B cell (primary cell): ENCODE results near the gene DTWD2. TPM values are rescaled to one million over a fixed set of nuclear protein-coding genes. Genes with fewer than 3 reads are reported as not detected.

Experiments
- ATAC-seq: fragments of 200-7000 bp; cut with Tn5 transposase; one replicate; pipeline ENCODE4 v1.10.0; 2021; ENCODE audit warnings: low read depth, mild to moderate bottlenecking, moderate number of reproducible peaks, moderate library complexity
- CTCF ChIA-PET: fragments of 350-600 bp; sonication (Branson Sonifier 250); formaldehyde crosslinking; loops from one replicate; lab custom pipeline; 2021; ENCODE audit warnings: antibody characterized with exemption, inconsistent platforms; lab: Charles Lee
- POLR2A ChIA-PET: fragments of 350-600 bp; sonication (Branson Sonifier 250); formaldehyde crosslinking; loops from one replicate; lab custom pipeline; 2021; ENCODE audit warnings: antibody characterized with exemption; lab: Charles Lee
- DNase-seq: peaks from one replicate; pipeline ENCODE4 v3.0.0; 2013
- H2AFZ ChIP-seq: 2 replicates; pipeline ENCODE4 v1.6.1; 2012; ENCODE audit warnings: mild to moderate bottlenecking, low read depth, low read length; ENCODE audit not compliant: insufficient read depth, poor library complexity, severe bottlenecking
- H3K27ac ChIP-seq, 2 donors: 1 replicate in 1 of 2; 2 replicates in 1 of 2; pipeline ENCODE4 v1.5.1; 2012 to 2013; ENCODE audit warnings: low read length in 2 of 2, mild to moderate bottlenecking in 2 of 2, moderate library complexity in 1 of 2
- H3K27me3 ChIP-seq, 4 experiments: fragments of 200-600 bp in 1 of 4; sonication (generic) in 1 of 4; replicated peaks in 1 of 4; 1 replicate in 2 of 4; 2 replicates in 2 of 4; pipeline versions ENCODE4 v1.6.1 to v1.7.0; 2013 to 2016; ENCODE audit warnings: low read length in 3 of 4, mild to moderate bottlenecking in 2 of 4, mixed read lengths in 1 of 4, moderate library complexity in 1 of 4; ENCODE audit not compliant: insufficient read depth in 4 of 4, control insufficient read depth in 3 of 4; ENCODE audit errors: control extremely low read depth in 1 of 4
- H3K36me3 ChIP-seq, 2 experiments: replicated peaks in 1 of 2; 1 replicate in 1 of 2; 2 replicates in 1 of 2; pipeline versions ENCODE4 v1.6.1 to v1.7.1; 2013; ENCODE audit warnings: low read length in 1 of 2; ENCODE audit not compliant: insufficient read depth in 2 of 2, control insufficient read depth in 1 of 2; ENCODE audit errors: control extremely low read depth in 1 of 2, extremely low read depth in 1 of 2
- H3K4me1 ChIP-seq, 2 donors: fragments of 200-600 bp in 1 of 2; sonication (generic) in 1 of 2; 1 replicate in 1 of 2; 2 replicates in 1 of 2; pipeline versions ENCODE4 v1.5.1 to v1.6.1; 2013 to 2017; ENCODE audit warnings: low read length in 2 of 2; ENCODE audit not compliant: control insufficient read depth in 2 of 2, insufficient read depth in 2 of 2
- H3K4me2 ChIP-seq: replicated peaks from 2 replicates; pipeline ENCODE3; 2012; ENCODE audit warnings: mild to moderate bottlenecking, low read depth, low read length; ENCODE audit not compliant: poor library complexity, severe bottlenecking
- H3K4me3 ChIP-seq, 5 experiments: fragments of 200-600 bp in 1 of 5; sonication (generic) in 1 of 5; 1 replicate in 3 of 5; 2 replicates in 2 of 5; pipeline versions ENCODE4 v1.5.1 to v1.7.0; 2011 to 2016; ENCODE audit warnings: low read length in 4 of 5, mild to moderate bottlenecking in 4 of 5, low read depth in 2 of 5, control low read depth in 1 of 5, moderate library complexity in 1 of 5; ENCODE audit not compliant: insufficient read depth in 1 of 5; ENCODE audit errors: control extremely low read depth in 1 of 5, extremely low read depth in 1 of 5
- H3K79me2 ChIP-seq: fragments of 200-600 bp; sonication (generic); one replicate; pipeline ENCODE4 v1.6.0; 2016; ENCODE audit warnings: low read length; ENCODE audit not compliant: control insufficient read depth, insufficient read depth
- H3K9ac ChIP-seq: fragments of 200-600 bp; sonication (generic); 2 replicates; pipeline ENCODE4 v1.6.1; 2017; ENCODE audit warnings: mild to moderate bottlenecking, low read length, moderate library complexity
- H3K9me3 ChIP-seq, 3 donors: one replicate each; pipeline versions ENCODE4 v1.6.1 to v1.7.1; 2013; ENCODE audit warnings: low read length in 2 of 3; ENCODE audit not compliant: control insufficient read depth in 2 of 3, insufficient read depth in 1 of 3; ENCODE audit errors: control extremely low read depth in 1 of 3
- H4K20me1 ChIP-seq: 2 replicates; pipeline ENCODE4 v1.6.0; 2012; ENCODE audit warnings: mild to moderate bottlenecking, low read length; ENCODE audit not compliant: insufficient read depth, control insufficient read depth, poor library complexity, severe bottlenecking
- H3K27ac Mint-ChIP-seq: one replicate; pipeline ENCODE4 v1.8.0; 2021; ENCODE audit warnings: mixed read lengths
- H3K27me3 Mint-ChIP-seq: one replicate; pipeline ENCODE4 v1.8.0; 2021; ENCODE audit warnings: mixed read lengths
- H3K4me1 Mint-ChIP-seq: one replicate; pipeline ENCODE4 v1.8.0; 2021; ENCODE audit warnings: mixed read lengths
- H3K4me3 Mint-ChIP-seq: one replicate; pipeline ENCODE4 v1.8.0; 2021; ENCODE audit warnings: mixed read lengths
- H3K9me3 Mint-ChIP-seq: one replicate; pipeline ENCODE4 v1.8.0; 2022; ENCODE audit warnings: mixed read lengths; ENCODE audit not compliant: insufficient read depth
- EZH2 ChIP-seq: IDR thresholded peaks from 2 replicates; pipeline ENCODE4 v1.6.1; 2012; ENCODE audit warnings: borderline replicate concordance, low read depth, mild to moderate bottlenecking, moderate library complexity, low read length; ENCODE audit not compliant: insufficient read depth, poor library complexity, severe bottlenecking
- whole genome bisulfite sequencing: methylation state at CpG from one replicate; pipeline ENCODE4 v1.1.5; 2013; ENCODE audit warnings: missing lambda C conversion rate; ENCODE audit not compliant: insufficient coverage; 5-methylcytosine and 5-hydroxymethylcytosine counted together
- intact Hi-C: fragments of 100-400 bp; cut with micrococcal nuclease; formaldehyde crosslinking; loops from one replicate; pipeline ENCODE4 v1.10.0; 2022
- polyA plus RNA-seq: library from polyadenylated mRNA; depleted of rRNA; stranded (reverse); fragments of >200 nt; gene quantifications from 2 replicates; pipeline ENCODE4 v1.2.3, GENCODE V29; 2012
- total RNA-seq, 2 donors: library from RNA; stranded (reverse); fragments of 120-200 nt in 1 of 2; gene quantifications; 1 replicate in 1 of 2; 2 replicates in 1 of 2; pipeline versions ENCODE4 v1.2.3 to v1.2.4, GENCODE V29; 2013 to 2022
- TF ChIP-seq, protein P1 (sequence below): fragments of 200-600 bp; IDR thresholded peaks from one replicate; pipeline ENCODE4 v1.8.0; 2022; ENCODE audit warnings: antibody characterized with exemption, mild to moderate bottlenecking

Gene DTWD2
- total and polyA plus RNA-seq, 2 donors (not counting 1 experiment from before 2014, with no cell fraction given), result 3.7 to 6.0 TPM

GRCh38 chr5:118924006-118924389 is 64.3 kb downstream of the DTWD2 start:
- Histone ChIP-seq H3K79me2 (no peaks in the 10 kb centered on the region), H3K9ac (no peak overlapping the region), H4K20me1 (no peaks in the 10 kb centered on the region), H3K27me3 (no peaks in the 10 kb centered on the region), H3K9me3 (no peaks in the 10 kb centered on the region), H3K27ac (no peak overlapping the region), H3K4me2 (no peak overlapping the region), H3K4me1 (no peaks in the 10 kb centered on the region), H2AFZ (no peak overlapping the region), H3K4me3 (no peak overlapping the region), H3K36me3 (peaks cover 0 to 4% of the 10 kb centered on the region in 2 experiments)
- ATAC-seq (no peak), DNase-seq (no peak)
- TF ChIP-seq, protein P1, sequence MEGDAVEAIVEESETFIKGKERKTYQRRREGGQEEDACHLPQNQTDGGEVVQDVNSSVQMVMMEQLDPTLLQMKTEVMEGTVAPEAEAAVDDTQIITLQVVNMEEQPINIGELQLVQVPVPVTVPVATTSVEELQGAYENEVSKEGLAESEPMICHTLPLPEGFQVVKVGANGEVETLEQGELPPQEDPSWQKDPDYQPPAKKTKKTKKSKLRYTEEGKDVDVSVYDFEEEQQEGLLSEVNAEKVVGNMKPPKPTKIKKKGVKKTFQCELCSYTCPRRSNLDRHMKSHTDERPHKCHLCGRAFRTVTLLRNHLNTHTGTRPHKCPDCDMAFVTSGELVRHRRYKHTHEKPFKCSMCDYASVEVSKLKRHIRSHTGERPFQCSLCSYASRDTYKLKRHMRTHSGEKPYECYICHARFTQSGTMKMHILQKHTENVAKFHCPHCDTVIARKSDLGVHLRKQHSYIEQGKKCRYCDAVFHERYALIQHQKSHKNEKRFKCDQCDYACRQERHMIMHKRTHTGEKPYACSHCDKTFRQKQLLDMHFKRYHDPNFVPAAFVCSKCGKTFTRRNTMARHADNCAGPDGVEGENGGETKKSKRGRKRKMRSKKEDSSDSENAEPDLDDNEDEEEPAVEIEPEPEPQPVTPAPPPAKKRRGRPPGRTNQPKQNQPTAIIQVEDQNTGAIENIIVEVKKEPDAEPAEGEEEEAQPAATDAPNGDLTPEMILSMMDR, result no peak
- TF ChIP-seq EZH2, result no peak
- H3K27me3 Mint-ChIP-seq, result no peaks in the 10 kb centered on the region
- no peaks in the 10 kb centered on the region for H3K9me3 Mint-ChIP-seq
- ChIA-PET POLR2A (no interaction called here), CTCF (no interaction called here)
- intact Hi-C loops, result no loop called here
- H3K27ac Mint-ChIP-seq, result no peak overlapping the region
- no peaks in the 10 kb centered on the region for H3K4me1 Mint-ChIP-seq
- H3K4me3 Mint-ChIP-seq, result no peak overlapping the region
- 60% methylated on average over 1 of the region's 1 CpG for WGBS

DNA sequence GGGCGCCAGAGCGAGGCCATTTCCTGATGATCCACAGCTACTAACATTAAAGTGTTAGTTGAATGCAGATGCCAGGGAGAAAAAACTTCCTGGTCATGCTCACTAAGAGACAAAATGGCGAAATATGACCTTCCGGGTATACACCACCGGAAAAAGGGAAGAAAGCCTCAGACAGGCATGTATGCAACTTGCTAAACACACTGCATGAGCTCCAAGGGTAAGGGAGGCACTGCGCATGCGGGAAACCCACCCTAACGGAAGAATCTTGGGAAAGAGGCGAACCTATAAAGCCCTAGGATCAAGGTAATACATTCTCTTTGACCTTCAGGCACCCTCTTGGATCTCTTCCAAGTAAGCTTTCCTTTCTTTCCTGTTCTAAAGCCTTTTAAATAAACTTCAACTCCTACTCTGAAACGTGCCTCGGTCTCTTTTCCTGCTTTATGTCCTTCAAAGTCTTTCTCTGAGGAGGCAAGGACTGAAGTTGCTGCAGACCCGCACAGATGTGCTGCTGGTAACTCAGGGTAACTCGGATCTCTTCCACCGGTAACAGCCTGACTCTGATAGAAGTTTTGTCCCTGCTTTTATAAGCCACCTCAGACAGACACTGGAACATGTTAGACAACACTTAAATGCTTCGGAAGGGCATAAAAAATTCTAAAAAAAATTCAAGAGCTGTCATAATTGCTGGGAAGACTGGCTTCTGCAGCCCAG is 64.9 kb downstream of the DTWD2 start:
- H3K9me3 Mint-ChIP-seq, result no peaks in the 10 kb centered on the region
- POLR2A ChIA-PET, result no interaction called here
- no peaks in the 10 kb centered on the region for H3K79me2 ChIP-seq
- no peaks in the 10 kb centered on the region for H3K9me3 ChIP-seq
- CTCF ChIA-PET, result no interaction called here
- intact Hi-C loops, result no loop called here
- H3K4me3 ChIP-seq, result no peak overlapping the region
- H3K27ac ChIP-seq, result no peak overlapping the region
- H3K27ac Mint-ChIP-seq, result no peak overlapping the region
- H3K9ac ChIP-seq, result no peak overlapping the region
- H3K4me2 ChIP-seq, result no peak overlapping the region
- TF ChIP-seq, protein P1, result no peak
- no peak overlapping the region for H2AFZ ChIP-seq
- H3K4me1 Mint-ChIP-seq, result no peaks in the 10 kb centered on the region
- H3K27me3 ChIP-seq, result no peaks in the 10 kb centered on the region
- ATAC-seq (no peak), DNase-seq (no peak)
- no peak overlapping the region for H3K4me3 Mint-ChIP-seq
- H3K4me1 ChIP-seq, result no peaks in the 10 kb centered on the region
- WGBS, result 97% methylated on average over 13 of the region's 15 CpGs
- H4K20me1 ChIP-seq, result no peaks in the 10 kb centered on the region
- no peaks in the 10 kb centered on the region for H3K27me3 Mint-ChIP-seq
- peaks cover 0 to 4% of the 10 kb centered on the region in 2 experiments for H3K36me3 ChIP-seq
